Lower lobe of right lung (tissue), 2 donors: ENCODE measurements around the gene NSUN6. TPM values are rescaled to one million over a fixed set of nuclear protein-coding genes. Genes with fewer than 3 reads are reported as not detected.
A peak's percentile ranks its signal among the peaks of the same experiment; 100 is the strongest.
"Not testable (repeated sequence)": the region's sequence is repeated elsewhere in the genome, so short reads cannot be mapped to it uniquely, and the experiment has no call there.

Experiments
- ATAC-seq, 2 donors: fragments of 200-7000 bp; cut with Tn5 transposase; one replicate each; pipeline ENCODE4 v1.9.1; 2020 to 2022; ENCODE audit warnings: mild to moderate bottlenecking in 2 of 2, moderate library complexity in 2 of 2
- DNase-seq: peaks from one replicate; pipeline ENCODE4 v3.0.0-alpha.2; 2020
- H3K27ac ChIP-seq: fragments of 200-600 bp; one replicate; pipeline ENCODE4 v1.8.0; 2022
- H3K27me3 ChIP-seq: fragments of 200-600 bp; one replicate; pipeline ENCODE4 v1.8.0; 2022; ENCODE audit warnings: low read depth
- H3K36me3 ChIP-seq: fragments of 200-600 bp; one replicate; pipeline ENCODE4 v1.8.0; 2022; ENCODE audit warnings: mild to moderate bottlenecking
- H3K4me1 ChIP-seq: fragments of 200-600 bp; one replicate; pipeline ENCODE4 v1.8.0; 2022
- H3K4me3 ChIP-seq: fragments of 200-600 bp; one replicate; pipeline ENCODE4 v1.8.0; 2022; ENCODE audit warnings: mild to moderate bottlenecking
- H3K9me3 ChIP-seq: fragments of 200-600 bp; one replicate; pipeline ENCODE4 v1.8.0; 2022
- intact Hi-C: fragments of 100-400 bp; cut with DNase I; formaldehyde crosslinking; loops from one replicate; pipeline ENCODE4 v1.11.0; 2022
- total RNA-seq: library from RNA; stranded (reverse); fragmentation: NEBNext Ultra II Directional; extraction: Animal tissue kit (Norgen Biotek cat#: 25700); gene quantifications from one replicate; pipeline ENCODE4 v1.2.1, GENCODE V29; 2021
- TF ChIP-seq, protein P1 (sequence below): fragments of 200-600 bp; IDR thresholded peaks from one replicate; pipeline ENCODE4 v1.8.0; 2022; ENCODE audit warnings: antibody characterized with exemption, mild to moderate bottlenecking
- donor health status: DM: no; HTN: yes; CAD: no; lungs with severe emphysema.

The NSUN6 gene
- total RNA-seq, 1 donor from 2014 or later: 13.1 TPM

DNA sequence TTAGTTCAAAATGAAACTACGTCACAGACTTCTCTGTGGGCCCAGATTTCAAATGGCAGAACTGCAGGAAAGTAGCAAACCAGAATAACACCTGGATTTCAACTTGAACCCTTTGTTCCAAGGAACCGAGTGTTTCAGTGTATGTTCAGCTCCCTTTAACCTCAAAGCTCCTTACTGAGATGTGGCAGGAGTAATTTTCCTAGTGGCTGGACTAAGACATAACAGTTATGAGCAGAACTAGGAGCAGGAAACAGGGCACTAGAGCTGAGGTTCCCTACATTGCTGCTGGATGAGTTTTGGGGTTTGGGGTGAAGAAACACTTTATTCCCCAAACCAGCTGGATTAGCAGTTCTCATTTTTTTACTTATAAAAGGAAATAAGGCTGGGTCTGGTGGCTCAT lies 50.1 kb downstream of the NSUN6 start:
- Histone ChIP-seq H3K27me3 (no peaks in the 10 kb centered on the region), H3K4me1 (no peaks in the 10 kb centered on the region), H3K9me3 (no peaks in the 10 kb centered on the region), H3K36me3 (no peaks in the 10 kb centered on the region), H3K4me3 (no peak overlapping the region), H3K27ac (no peak overlapping the region)
- ATAC-seq (no peak), DNase-seq (no peak)
- intact Hi-C loops: no loop called here
- TF ChIP-seq, protein P1, sequence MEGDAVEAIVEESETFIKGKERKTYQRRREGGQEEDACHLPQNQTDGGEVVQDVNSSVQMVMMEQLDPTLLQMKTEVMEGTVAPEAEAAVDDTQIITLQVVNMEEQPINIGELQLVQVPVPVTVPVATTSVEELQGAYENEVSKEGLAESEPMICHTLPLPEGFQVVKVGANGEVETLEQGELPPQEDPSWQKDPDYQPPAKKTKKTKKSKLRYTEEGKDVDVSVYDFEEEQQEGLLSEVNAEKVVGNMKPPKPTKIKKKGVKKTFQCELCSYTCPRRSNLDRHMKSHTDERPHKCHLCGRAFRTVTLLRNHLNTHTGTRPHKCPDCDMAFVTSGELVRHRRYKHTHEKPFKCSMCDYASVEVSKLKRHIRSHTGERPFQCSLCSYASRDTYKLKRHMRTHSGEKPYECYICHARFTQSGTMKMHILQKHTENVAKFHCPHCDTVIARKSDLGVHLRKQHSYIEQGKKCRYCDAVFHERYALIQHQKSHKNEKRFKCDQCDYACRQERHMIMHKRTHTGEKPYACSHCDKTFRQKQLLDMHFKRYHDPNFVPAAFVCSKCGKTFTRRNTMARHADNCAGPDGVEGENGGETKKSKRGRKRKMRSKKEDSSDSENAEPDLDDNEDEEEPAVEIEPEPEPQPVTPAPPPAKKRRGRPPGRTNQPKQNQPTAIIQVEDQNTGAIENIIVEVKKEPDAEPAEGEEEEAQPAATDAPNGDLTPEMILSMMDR: no peak

- Histone ChIP-seq H3K4me3 (no peak overlapping the region), H3K4me1 (no peaks in the 10 kb centered on the region), H3K36me3 (peaks cover 9% of the 10 kb centered on the region), H3K9me3 (no peaks in the 10 kb centered on the region), H3K27me3 (no peaks in the 10 kb centered on the region), H3K27ac (no peak overlapping the region)
- TF ChIP-seq, protein P1: no peak
- DNase-seq: no peak
- ATAC-seq: no peak
- intact Hi-C loops: no loop called here
Measured at GRCh38 chr10:18599392-18599791, 52.0 kb downstream of the NSUN6 start.

GRCh38 chr10:18594574-18595156 lies 56.7 kb downstream of the NSUN6 start:
- Histone ChIP-seq H3K9me3 (no peaks in the 10 kb centered on the region), H3K27me3 (no peaks in the 10 kb centered on the region), H3K4me3 (no peak overlapping the region), H3K27ac (no peak overlapping the region), H3K4me1 (no peaks in the 10 kb centered on the region), H3K36me3 (peaks cover 9% of the 10 kb centered on the region)
- TF ChIP-seq, protein P1: peak; percentile 9
- ATAC-seq (no peak), DNase-seq (no peak)
- intact Hi-C loops: no loop called here

DNA sequence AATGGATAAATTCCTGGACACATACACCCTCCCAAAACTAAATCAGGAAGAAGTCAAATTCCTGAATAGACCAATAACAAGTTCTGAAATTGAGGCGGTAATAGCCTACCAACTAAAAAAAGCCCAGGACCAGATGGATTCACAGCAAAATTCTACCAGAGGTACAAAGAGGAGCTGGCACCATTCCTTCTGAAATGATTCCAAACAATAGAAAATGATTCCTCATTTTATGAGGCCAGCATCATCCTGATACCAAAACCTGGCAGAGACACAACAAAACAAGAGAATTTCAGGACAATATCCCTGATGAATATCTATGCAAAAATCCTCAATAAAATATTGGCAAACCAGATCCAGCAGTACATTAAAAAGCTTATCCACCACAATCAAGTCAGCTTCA lies 60.2 kb downstream of the NSUN6 start:
- H3K27me3 ChIP-seq, H3K36me3 ChIP-seq, H3K9me3 ChIP-seq, DNase-seq, H3K27ac ChIP-seq, H3K4me3 ChIP-seq, H3K4me1 ChIP-seq, intact Hi-C loops, ATAC-seq: not testable (repeated sequence)

DNA sequence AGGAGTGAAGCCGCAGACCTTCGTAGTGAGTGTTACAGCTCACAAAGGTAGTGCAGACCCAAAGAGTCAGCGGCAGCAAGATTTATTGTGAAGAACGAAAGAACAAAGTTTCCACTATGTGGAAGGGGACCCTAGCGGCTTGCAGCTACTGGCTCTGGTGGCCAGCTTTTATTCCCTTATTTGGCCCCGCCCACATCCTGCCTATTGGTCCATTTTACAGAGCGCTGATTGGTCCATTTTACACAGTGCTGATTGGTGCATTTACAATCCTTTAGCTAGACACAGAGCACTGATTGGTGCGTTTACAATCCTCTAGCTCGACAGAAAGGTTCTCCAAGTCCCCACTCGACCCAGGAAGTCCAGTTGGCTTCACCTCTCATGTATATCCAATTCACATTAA lies 64.8 kb downstream of the NSUN6 start:
- intact Hi-C loops, H3K9me3 ChIP-seq, H3K27ac ChIP-seq, H3K4me1 ChIP-seq, ATAC-seq, H3K36me3 ChIP-seq, H3K27me3 ChIP-seq, H3K4me3 ChIP-seq, DNase-seq: not testable (repeated sequence)

- Histone ChIP-seq H3K4me1 (no peaks in the 10 kb centered on the region), H3K4me3 (no peak overlapping the region), H3K9me3 (no peaks in the 10 kb centered on the region), H3K27me3 (no peaks in the 10 kb centered on the region), H3K36me3 (peaks cover 16% of the 10 kb centered on the region), H3K27ac (no peak overlapping the region)
- no peak for DNase-seq
- intact Hi-C loops: no loop called here
- no peak for ATAC-seq
- TF ChIP-seq, protein P1: no peak
Measured at GRCh38 chr10:18583575-18584270, 67.7 kb downstream of the NSUN6 start.
